HCT116 (cell line): ENCODE data around the gene ID3.

Experiments used
- CTCF ChIP-seq, 3 experiments: fragments of 200-600 bp in 1 of 3; sonication (generic) in 1 of 3; IDR thresholded peaks in 2 of 3; conservative IDR thresholded peaks in 1 of 3; 2 replicates each; pipeline ENCODE4 v1.5.1; 2012 to 2017; ENCODE audit warnings: low read depth in 2 of 3, low read length in 2 of 3, antibody characterized with exemption in 1 of 3, borderline replicate concordance in 1 of 3, control low read depth in 1 of 3, mild to moderate bottlenecking in 1 of 3, mixed read lengths in 1 of 3, mixed run types in 1 of 3, moderate library complexity in 1 of 3; ENCODE audit not compliant: insufficient read depth in 1 of 3
- EZH2 ChIP-seq: fragments of 200-600 bp; sonication (generic); IDR thresholded peaks from 2 replicates; pipeline ENCODE4 v1.6.1; 2017; ENCODE audit warnings: antibody characterized with exemption, mixed run types
- EZH2phosphoT487 ChIP-seq: fragments of 200-600 bp; IDR thresholded peaks from 2 replicates; pipeline ENCODE4 v1.6.1; 2018; ENCODE audit warnings: antibody characterized with exemption, borderline replicate concordance
- POLR2A ChIP-seq: IDR thresholded peaks from 2 replicates; pipeline ENCODE4 v1.7.0; 2011; ENCODE audit warnings: borderline replicate concordance; ENCODE audit not compliant: insufficient read depth, insufficient read length; ENCODE audit errors: extremely low read depth
- RAD21 ChIP-seq: IDR thresholded peaks from 2 replicates; pipeline ENCODE4 v1.6.1; 2012; ENCODE audit warnings: low read depth, mild to moderate bottlenecking
- SP1 ChIP-seq: IDR thresholded peaks from 2 replicates; pipeline ENCODE4 v1.6.1; 2012; ENCODE audit warnings: low read depth
- SRF ChIP-seq: IDR thresholded peaks from 2 replicates; pipeline ENCODE4 v1.6.1; 2012; ENCODE audit warnings: low read depth

GRCh38 chr1:23568608-23569383 lies 9.5 kb upstream of the ID3 start:
- TF ChIP-seq POLR2A: no peak
- no peak for TF ChIP-seq EZH2
- no peak for TF ChIP-seq SP1
- TF ChIP-seq CTCF (IDR thresholded peaks at IDR 0.05 in 2 of 3, conservative IDR thresholded peaks at IDR 0.05 in 1 of 3; ENCODE audit: borderline replicate concordance in 1 of 3, insufficient read depth in 1 of 3, low read depth in 2 of 3, low read length in 2 of 3): no peak
- TF ChIP-seq EZH2phosphoT487: no peak
- TF ChIP-seq RAD21: no peak
- no peak for TF ChIP-seq SRF
